ENCODE results near the gene LMO3.
"Not testable (repeated sequence)": the region's sequence is repeated elsewhere in the genome, so short reads cannot be mapped to it uniquely, and the experiment has no call there.

LMO3 gene

DNA sequence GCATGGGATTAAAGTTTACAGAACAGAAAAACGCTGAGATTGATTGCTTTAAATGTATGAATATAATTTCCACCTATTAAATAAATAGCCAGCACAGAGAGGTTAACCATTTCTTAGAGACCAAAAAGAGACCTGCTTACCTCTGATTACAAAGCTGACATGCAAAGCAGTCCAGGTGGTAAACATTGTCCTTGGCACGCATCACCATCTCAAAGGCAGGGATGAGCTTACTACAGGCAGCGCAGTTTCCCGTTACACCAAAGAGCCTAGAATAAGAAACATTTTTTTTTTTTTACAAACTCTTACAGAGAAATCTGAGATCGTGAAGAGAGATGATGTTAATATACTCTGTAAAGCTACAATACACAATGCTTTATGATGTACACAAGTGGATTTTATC lies 45.7 kb downstream of the LMO3 start:
- DNase-seq (ENCODE audit: insufficient read length, low spot score) (no peak), FAIRE-seq (no peak)
- no peak for TF ChIP-seq CTCF (IDR thresholded peaks at IDR 0.05; ENCODE audit: insufficient read depth, missing control alignments)

DNA sequence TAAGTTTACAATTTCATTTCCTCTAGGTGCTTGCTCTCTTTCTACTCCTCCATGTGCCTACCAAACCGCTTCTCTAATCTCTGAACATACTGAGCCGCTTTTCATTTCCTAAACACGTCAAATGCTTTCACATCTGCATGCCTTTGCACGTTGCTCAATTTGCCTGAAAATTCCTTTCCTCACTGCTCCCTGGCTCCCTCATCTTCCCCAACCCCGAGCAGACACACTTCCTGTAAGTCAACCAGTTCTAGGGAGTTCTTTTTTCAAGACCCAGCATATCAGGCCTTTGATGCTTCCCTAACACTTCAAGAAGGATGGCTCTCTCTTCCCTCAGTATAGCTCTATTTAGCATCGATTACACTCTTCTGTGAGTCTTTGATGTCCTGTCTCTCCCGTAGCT lies 50.3 kb downstream of the LMO3 start:
- no peak for TF ChIP-seq CTCF (IDR thresholded peaks at IDR 0.05; ENCODE audit: insufficient read depth, missing control alignments)
- FAIRE-seq (no peak), DNase-seq (ENCODE audit: insufficient read length, low spot score) (no peak)

- no peak for TF ChIP-seq CTCF (IDR thresholded peaks at IDR 0.05; ENCODE audit: insufficient read depth, missing control alignments)
- DNase-seq (ENCODE audit: insufficient read length, low spot score) (no peak), FAIRE-seq (no peak)
Measured at GRCh38 chr12:16553457-16553856, 52.5 kb downstream of the LMO3 start.

DNA sequence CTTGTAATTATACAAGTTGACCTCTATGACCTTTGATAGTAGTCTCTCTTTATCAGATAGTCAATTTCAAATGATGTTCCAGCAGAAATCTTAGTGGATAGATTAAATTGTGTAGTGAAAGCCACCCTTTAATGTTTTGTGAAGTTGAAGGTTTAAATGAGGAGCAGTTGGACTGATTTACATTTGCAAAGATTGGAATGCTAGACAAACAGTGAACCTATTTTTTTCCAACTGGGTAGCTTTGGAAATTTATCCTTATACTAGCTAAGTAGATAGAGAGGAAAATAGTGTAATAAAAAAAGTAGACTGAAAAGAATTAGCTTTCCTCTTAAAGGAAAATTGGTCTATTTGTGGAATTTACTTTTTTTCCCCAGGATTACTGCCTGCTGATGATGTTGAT lies 53.7 kb downstream of the LMO3 start:
- TF ChIP-seq CTCF (IDR thresholded peaks at IDR 0.05; ENCODE audit: insufficient read depth, missing control alignments) = no peak
- DNase-seq (ENCODE audit: insufficient read length, low spot score) (no peak), FAIRE-seq (no peak)

DNA sequence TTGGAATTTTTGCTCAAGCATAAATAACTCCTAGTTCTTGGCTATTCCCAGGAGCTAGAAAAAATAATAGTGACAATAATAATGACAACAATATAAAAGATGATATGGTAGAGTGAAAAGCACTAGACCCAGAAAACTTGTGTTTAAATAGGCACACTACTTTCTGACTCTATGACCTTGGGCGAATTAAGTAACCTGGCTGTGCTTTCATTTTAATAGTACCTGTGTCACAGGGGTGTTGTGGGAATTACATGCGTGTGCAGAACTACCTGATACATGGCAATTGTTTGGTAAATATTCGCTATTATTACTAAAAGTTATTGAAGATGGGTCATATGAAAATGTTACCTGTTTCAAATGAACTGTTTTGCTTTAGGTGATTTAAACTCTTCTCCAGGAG lies 60.1 kb downstream of the LMO3 start:
- no peak for TF ChIP-seq CTCF (IDR thresholded peaks at IDR 0.05; ENCODE audit: insufficient read depth, missing control alignments)
- FAIRE-seq = no peak
- no peak for DNase-seq (ENCODE audit: insufficient read length, low spot score)

DNA sequence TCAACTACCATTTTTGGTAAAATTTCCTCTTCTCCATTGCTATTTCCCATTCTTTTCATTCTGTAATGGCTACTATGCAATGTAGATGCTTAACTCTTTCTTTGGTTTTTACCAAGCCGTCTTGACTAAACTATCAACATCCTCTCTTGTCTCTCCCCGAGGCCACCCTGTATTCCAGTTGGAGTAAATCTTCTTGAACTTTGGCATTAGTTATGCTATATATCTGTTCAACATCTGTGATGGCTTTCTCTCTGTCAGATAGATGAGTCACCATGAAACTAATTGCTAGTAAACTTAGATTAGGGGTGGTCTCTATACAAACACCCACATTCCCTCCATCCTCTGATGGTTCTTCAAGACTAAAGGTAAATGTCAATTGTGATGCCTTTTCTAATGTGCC lies 63.4 kb downstream of the LMO3 start:
- FAIRE-seq (no peak), DNase-seq (ENCODE audit: insufficient read length, low spot score) (no peak)
- TF ChIP-seq CTCF (IDR thresholded peaks at IDR 0.05; ENCODE audit: insufficient read depth, missing control alignments) = no peak

- not testable (repeated sequence) for FAIRE-seq; DNase-seq (ENCODE audit: insufficient read length, low spot score)
Measured at GRCh38 chr12:16537652-16538051, 68.3 kb downstream of the LMO3 start.

DNA sequence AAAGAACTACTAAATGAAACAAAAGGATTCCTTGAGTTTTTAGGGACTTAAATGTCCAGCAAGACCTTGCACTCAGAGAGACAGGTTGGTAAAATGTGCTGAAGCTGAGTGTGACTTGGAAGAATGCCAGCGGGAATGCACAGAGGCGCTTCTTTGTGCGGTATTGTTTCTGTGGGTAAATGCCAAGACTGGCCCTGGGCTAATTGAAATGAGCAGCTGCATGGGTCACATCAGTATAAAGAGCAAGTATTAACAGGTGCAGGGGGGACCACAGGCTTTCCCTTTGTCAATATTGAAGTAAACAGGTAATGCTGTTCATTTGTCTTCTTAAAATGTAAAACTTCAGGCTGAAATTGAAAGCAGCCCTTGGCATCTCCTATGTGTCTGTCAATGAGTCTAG lies 74.3 kb downstream of the LMO3 start:
- FAIRE-seq (no peak), DNase-seq (ENCODE audit: insufficient read length, low spot score) (no peak)

More for the DNA sequence above, 74.3 kb downstream of the LMO3 start:
- no peak for TF ChIP-seq CTCF (IDR thresholded peaks at IDR 0.05; ENCODE audit: insufficient read depth, missing control alignments)
